ENCODE data around the gene IBA57.
"Not testable (repeated sequence)": the region's sequence is repeated elsewhere in the genome, so short reads cannot be mapped to it uniquely, and the experiment has no call there.

IBA57 gene

DNA sequence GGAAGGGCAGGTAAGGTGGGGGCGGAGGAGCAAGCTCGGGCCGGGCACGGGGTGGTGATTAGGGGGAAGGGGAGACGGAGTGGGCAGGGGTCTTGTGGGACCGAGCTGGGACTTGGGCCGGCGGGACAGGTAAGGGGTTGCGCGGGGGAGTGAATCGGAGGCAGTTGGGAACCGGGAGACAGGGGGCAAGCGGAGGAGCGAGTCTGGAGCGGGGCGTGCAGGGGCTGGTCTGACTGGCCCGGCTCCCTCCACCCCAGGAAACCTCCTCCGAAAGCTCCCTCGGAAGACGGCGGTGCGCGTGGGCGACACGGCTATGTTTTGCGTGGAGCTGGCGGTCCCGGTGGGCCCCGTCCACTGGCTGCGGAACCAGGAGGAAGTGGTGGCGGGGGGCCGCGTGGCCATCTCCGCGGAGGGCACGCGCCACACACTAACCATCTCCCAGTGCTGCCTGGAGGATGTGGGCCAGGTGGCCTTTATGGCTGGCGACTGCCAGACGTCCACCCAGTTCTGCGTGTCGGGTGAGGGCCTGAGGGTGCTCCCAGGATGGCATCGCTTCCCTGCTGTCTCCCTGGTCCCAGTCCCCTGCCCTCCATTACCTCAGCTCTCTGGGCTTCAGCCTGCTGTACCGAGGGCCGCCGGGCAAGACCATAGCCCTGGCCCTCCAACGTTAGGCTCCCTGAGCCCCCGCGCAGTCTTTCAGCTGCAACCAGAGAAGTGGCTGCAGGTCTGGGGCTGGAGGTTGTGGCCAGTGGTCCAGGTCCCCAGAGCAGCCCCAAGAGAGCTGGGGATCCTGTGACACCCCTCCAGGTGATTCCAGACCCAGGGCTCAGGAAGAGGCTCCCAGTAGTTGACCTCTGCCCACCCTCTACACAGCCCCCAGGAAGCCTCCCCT lies 48.6 kb downstream of the IBA57 start:
- no peak for DNase-seq

- no peak for DNase-seq
These were observed 49.5 kb downstream of the IBA57 start for GRCh38 chr1:228214921-228215662.

DNA sequence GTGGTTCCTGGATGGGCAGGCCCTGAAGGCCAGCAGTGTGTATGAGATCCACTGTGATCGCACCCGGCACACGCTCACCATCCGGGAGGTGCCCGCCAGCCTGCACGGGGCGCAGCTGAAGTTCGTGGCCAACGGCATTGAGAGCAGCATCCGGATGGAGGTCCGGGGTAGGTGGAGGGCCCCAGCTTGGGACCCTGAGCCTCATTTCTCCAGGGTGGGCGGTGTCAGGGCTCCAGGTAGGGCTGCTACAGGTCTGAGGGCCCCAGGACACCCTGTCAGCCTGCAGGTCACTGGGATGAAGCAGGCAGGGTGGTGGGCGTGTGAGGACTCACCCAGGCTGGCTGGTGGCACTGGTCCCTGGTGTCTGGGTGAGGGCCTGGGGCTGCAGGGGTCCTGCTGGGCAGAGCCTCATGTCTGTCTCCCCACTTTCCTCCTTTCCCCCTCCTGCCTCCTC lies 50.1 kb downstream of the IBA57 start:
- DNase-seq, result no peak

- DNase-seq, result no peak
These were observed 51.0 kb downstream of the IBA57 start for GRCh38 chr1:228216371-228217320.

- DNase-seq, result no peak
These were observed 52.1 kb downstream of the IBA57 start for GRCh38 chr1:228217551-228218344.

DNA sequence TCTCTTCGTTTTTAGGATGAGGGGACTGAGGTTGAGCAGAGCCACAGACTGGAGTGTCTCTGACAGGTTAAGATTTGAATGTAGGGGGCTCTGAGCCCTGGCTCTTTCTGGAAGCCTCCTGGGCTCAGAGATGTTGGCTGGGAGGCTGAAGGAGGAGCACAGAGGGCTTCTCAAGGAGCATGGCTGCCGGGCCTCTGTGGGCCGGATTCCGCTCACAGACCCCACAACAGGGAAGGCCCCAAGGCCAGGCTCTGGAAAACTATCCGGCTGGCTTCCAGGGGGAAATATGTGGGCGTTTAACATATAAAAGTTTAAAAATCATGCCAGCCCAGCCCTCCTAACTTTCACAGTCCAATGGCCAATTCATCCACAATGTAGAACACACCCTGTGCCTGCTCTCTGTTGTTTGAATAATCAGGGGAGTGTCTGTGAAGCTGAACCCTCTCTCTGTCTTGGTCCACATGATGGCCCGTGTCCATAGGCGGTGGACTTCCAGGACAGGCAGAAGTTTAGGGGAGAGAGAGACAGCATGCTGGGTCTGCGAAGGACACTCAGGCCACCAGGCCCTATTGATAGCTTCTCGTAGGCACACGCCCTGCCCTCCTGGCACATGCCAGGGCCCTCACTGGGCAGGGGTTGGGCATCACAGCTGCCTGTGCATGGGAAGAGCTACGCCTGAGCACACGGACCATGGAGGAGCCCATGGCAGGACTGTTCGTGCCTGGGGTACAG lies 53.1 kb downstream of the IBA57 start:
- DNase-seq, result no peak

- DNase-seq, result no peak
These were observed 53.8 kb downstream of the IBA57 start for GRCh38 chr1:228219245-228219961.

GRCh38 chr1:228219962-228220780 lies 54.6 kb downstream of the IBA57 start:
- no peak for DNase-seq

DNA sequence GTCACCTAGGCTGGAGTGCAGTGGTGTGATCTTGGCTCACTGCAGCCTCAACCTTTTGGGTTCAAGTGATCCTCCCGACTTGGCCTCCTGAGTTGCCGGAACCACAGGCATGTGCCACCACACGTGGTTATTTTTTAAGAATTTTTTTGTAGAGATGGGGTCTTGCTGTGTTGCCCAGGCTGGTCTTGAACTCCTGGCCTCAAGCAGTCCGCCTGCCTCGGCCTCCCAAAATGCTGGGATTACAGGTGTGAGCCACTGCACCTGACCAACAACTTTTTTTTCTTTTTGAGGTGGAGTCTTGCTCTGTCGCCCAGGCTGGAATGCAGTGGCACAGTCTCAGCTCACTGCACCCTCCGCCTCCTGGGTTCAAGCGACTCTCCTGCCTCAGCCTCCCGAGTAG lies 55.5 kb downstream of the IBA57 start:
- DNase-seq, result not testable (repeated sequence)

DNA sequence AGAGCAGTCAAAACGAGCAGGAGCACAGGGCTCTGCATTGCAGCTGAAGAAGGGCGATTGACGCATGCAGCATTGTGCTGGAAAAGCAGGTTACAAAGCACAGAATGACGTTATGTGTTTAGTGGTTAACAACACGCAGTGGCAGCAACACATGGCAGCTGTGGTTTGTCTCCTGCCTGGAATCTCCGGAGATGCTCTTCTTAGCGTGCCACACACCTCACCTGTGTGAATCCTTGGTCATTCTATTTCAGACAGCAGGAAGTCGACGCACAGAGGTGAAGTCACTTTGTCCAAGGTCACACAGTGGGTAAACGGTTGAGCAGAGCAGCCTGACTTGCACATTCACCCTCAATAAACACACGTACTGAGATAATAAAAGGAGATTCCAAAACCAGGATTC lies 56.9 kb downstream of the IBA57 start:
- no peak for DNase-seq

- no peak for DNase-seq
These were observed 58.9 kb downstream of the IBA57 start for GRCh38 chr1:228224198-228225164.

DNA sequence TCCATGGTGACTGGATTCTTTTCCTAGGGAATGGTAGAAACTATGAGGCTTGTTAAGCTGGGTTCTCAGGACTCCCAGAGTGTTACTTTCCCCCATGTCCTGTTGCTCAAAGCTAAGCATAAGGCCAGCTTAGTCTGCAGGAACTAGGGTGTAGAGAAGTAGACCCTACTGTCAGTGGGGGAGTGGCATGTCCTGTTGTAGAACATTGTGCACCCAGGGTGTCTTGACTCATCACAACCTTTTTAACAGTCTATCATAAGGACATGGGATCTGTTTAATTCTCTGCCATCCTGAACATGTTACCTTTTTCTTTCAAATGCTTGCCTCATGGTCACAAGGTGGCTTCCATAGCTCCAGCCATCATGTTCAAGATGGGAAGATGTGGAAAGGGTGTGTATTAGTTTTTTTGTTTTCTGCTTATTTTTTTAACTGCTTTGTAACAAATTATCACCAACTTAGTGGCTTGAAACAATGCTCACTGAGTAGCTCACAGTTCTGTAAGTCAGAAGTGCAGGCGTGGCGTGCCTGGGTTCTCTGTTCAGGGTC lies 59.6 kb downstream of the IBA57 start:
- DNase-seq, result no peak

DNA sequence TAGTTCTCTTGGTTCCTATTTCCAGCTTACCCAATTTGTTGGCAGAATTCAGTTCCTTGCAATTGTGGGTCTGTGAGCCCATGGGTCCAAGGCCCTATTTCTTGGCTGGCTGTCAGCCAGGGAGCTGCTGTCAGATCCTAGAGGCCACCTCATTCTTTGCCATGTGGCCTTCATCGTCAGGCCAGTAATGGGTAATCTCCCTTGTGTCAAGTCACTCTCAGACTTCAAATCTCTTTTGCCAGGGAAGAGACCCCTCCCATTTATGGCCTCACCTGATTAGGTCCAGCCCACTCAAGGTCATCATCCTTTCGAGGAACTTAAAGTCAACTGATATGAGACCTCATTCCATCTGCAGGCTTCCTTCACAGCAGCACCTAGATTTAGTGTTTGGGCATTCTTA lies 60.1 kb downstream of the IBA57 start:
- no peak for DNase-seq

- DNase-seq, result no peak
These were observed 60.7 kb downstream of the IBA57 start for GRCh38 chr1:228226141-228226874.

GRCh38 chr1:228226956-228227791 lies 61.6 kb downstream of the IBA57 start:
- no peak for DNase-seq

DNA sequence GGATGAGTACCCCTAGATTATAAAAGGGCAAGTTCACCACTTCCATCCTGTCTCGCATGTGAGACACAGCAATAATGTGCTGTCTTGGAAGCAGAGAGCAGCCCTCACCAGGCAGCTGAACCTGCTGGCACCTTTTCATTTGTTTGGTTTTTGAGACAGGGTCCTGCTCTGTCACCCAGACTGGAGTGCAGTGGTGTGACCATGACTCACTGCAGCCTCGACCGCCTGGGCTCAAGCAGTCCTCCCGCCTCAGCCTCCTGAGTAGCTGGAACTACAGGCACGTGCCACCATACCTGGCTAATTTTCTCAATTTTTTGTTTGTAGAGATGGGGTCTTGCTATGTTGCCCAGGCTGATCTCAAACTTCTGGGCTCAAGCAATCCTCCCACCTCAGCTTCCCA lies 62.5 kb downstream of the IBA57 start:
- DNase-seq, result not testable (repeated sequence)

Measured in cortex of kidney (tissue), 1 donor.